ENCODE measurements around the gene SYT2.

GRCh38 chr1:202688401-202688800 lies 21.9 kb downstream of the SYT2 start:
- no peak for TF ChIP-seq CTCF (IDR thresholded peaks at IDR 0.05 in 8 of 11, conservative IDR thresholded peaks at IDR 0.05 in 3 of 11)
- no peak for TF ChIP-seq POLR2A (IDR thresholded peaks at IDR 0.05)
- TF ChIP-seq POLR2AphosphoS5 (IDR thresholded peaks at IDR 0.05), result no peak

All from spleen (tissue), 7 donors.